AG04449 (cell line): Measurements from ENCODE around the gene TTC23.

Experiments
- CTCF ChIA-PET: fragments of 350-600 bp; formaldehyde crosslinking; extraction: SDS; loops from one replicate; lab custom pipeline; 2021; ENCODE audit warnings: antibody characterized with exemption; lab: Yijun Ruan, JAX
- POLR2A ChIA-PET: fragments of 400-600, 350-600 bp; formaldehyde crosslinking; extraction: SDS; loops from one replicate; lab custom pipeline; 2020; ENCODE audit warnings: antibody characterized with exemption, inconsistent platforms; lab: Yijun Ruan, JAX
- DNase-seq: peaks from one replicate; pipeline ENCODE4 v3.0.0-alpha.2; 2010; ENCODE audit warnings: low read depth, low spot score
- H3K4me3 ChIP-seq: 2 replicates; pipeline ENCODE4 v1.5.1; 2011; ENCODE audit warnings: low read depth, mild to moderate bottlenecking, control low read depth, low read length
- CTCF ChIP-seq: IDR thresholded peaks from one replicate; pipeline ENCODE4 v1.5.1; 2011; ENCODE audit warnings: mild to moderate bottlenecking, moderate library complexity, low read length, control low read depth, inconsistent platforms; ENCODE audit not compliant: insufficient read depth; ENCODE audit errors: missing control alignments

The TTC23 gene

GRCh38 chr15:99087405-99087943 lies 161.9 kb downstream of the TTC23 start:
- ChIA-PET POLR2A (interaction anchor here (0.7 kb wide), 1 partner anchor 173 kb away, joined by 3 read pairs; no protein-coding TSS in a partner anchor), CTCF (interaction anchor here (0.7 to 8.9 kb wide), 5 partner anchors 11 to 670 kb away, joined by 4 to 116 read pairs (median 5); partner anchors contain the start of gene SYNM)
- no peak for DNase-seq
- H3K4me3 ChIP-seq, result no peak overlapping the region
- TF ChIP-seq CTCF, result no peak

DNA sequence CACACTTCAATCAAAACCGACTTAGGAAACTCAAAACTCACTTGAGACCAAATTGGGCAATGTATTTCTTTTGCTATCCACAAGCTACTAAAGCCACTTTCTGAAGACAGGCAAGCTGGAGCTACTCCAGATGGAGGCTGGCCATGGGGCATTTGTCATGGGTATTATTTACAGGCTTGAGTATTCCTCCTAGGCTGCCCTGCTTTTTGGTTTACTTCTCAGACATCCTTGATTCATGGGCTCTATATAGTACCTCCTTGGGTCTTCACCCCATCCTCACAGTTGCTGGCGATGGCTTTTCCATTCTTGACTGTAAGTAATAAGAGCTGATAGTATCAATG lies 163.1 kb downstream of the TTC23 start:
- CTCF ChIA-PET, result interaction anchor here (1.1 to 8.9 kb wide), 5 partner anchors 10 to 671 kb away, joined by 4 to 116 read pairs (median 6); no protein-coding TSS in a partner anchor
- POLR2A ChIA-PET, result interaction anchor here (0.6 kb wide), 1 partner anchor 123 kb away, joined by 3 read pairs; no protein-coding TSS in a partner anchor
- H3K4me3 ChIP-seq, result no peak overlapping the region
- no peak for DNase-seq
- no peak for TF ChIP-seq CTCF
